D721Med (cell line): Measurements from ENCODE around the gene KRTAP12-1.

Source experiments
- DNase-seq: peaks from one replicate; pipeline ENCODE4 v3.0.0; 2011; ENCODE audit warnings: low spot score; ENCODE audit not compliant: insufficient read length
- FAIRE-seq: peaks from 2 replicates; lab custom pipeline; 2011; peaks lifted over from hg19 to GRCh38; lab: Jason Lieb, UNC
- CTCF ChIP-seq: IDR thresholded peaks from 2 replicates; pipeline ENCODE4 v1.5.1; 2012; ENCODE audit warnings: mild to moderate bottlenecking, control low read depth; ENCODE audit not compliant: insufficient read depth; ENCODE audit errors: missing control alignments

KRTAP12-1 gene

DNA sequence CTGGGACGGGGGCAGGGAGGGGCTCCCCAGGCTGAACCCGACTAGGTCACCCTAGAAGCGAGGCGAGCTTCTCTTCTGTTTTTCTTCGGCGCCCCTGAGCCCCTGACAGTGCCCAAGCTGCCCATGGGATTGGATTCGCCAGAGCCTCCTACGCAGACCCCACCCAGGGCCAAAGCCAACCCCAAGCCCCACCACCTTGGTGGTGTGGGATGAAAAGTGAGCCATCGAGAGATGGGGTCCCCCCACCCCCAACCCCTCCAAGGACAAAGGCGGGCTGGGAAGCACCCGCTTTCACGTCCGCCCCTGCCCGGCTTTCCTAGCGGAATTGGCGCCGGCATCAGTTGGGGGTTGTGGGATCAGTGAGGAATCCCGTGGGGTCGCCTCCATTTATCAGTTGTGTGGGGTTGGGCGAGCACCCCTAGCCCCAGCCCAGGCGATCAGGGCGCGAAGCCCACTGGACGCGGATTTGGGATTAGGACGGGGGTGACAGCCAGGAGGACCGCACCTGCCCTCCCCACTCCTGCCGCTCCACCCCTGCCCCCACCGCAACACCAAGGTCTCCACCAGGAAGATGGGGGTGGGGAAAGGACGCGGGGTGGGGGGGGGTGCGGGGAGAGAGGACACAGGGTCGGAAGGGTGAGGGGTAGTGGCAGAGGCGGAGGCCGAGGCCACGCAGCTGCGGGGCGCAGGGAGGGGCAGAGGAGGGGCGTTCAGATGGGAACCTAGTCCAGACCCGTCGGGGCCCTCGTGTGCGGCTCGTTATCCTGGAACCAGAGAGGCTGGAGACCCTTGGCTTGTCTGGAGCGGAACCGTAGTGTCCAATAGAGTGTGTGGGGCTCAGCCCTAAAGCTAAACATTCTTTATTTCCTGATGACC, 25.0 kb upstream of the KRTAP12-1 start:
- DNase-seq (no peak), FAIRE-seq (no peak)

DNA sequence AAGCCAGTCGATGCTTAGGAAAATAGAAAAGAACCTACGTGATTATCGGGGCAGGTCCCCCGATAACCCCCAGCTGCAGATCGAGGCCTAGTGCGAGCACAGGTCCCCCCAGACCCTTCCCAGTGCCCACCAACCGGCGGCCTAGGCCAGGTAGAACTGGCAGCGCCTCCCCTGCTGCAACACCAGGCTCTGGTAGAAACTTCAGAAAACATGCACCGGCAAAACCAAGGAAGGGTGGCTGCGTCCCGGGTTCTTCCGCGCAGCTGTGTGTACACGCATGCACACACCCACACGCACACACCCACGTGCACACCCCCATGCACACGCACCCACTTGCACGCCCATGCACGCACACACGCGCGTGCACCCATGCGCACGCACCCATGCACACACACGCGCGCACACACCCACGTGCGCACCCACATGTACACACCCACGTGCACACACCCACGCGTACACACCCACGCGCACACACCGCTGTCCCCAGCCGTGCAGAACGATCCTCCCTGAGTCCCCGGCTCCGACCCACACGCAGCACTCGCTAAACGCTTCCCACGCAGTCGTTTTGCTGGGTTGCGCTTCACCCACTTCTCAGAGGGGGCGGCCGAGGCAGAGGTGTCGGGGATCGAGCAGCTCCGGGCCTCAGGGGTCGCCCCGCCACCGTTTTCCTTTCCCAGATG, 24.2 kb upstream of the KRTAP12-1 start:
- no peak for FAIRE-seq
- TF ChIP-seq CTCF = no peak
- no peak for DNase-seq

More for the DNA sequence above, 25.0 kb upstream of the KRTAP12-1 start:
- TF ChIP-seq CTCF = no peak

GRCh38 chr21:44704636-44705001, 22.7 kb upstream of the KRTAP12-1 start:
- DNase-seq (no peak), FAIRE-seq (no peak)
- TF ChIP-seq CTCF = no peak

- FAIRE-seq (no peak), DNase-seq (no peak)
- TF ChIP-seq CTCF = no peak
Observed at GRCh38 chr21:44703731-44704635, 22.0 kb upstream of the KRTAP12-1 start.

GRCh38 chr21:44702973-44703730, 21.2 kb upstream of the KRTAP12-1 start:
- no peak for TF ChIP-seq CTCF
- no peak for FAIRE-seq
- DNase-seq = no peak
